NCI-H1092 (cell line): ENCODE measurements around the gene TMEM215.
"Not testable (repeated sequence)": the region's sequence is repeated elsewhere in the genome, so short reads cannot be mapped to it uniquely, and the experiment has no call there.

Source experiments
- DNase-seq: peaks from one replicate; lab custom pipeline; 2025; lab: John Stamatoyannopoulos, UW

TMEM215 gene, protein sequence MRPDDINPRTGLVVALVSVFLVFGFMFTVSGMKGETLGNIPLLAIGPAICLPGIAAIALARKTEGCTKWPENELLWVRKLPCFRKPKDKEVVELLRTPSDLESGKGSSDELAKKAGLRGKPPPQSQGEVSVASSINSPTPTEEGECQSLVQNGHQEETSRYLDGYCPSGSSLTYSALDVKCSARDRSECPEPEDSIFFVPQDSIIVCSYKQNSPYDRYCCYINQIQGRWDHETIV

DNA sequence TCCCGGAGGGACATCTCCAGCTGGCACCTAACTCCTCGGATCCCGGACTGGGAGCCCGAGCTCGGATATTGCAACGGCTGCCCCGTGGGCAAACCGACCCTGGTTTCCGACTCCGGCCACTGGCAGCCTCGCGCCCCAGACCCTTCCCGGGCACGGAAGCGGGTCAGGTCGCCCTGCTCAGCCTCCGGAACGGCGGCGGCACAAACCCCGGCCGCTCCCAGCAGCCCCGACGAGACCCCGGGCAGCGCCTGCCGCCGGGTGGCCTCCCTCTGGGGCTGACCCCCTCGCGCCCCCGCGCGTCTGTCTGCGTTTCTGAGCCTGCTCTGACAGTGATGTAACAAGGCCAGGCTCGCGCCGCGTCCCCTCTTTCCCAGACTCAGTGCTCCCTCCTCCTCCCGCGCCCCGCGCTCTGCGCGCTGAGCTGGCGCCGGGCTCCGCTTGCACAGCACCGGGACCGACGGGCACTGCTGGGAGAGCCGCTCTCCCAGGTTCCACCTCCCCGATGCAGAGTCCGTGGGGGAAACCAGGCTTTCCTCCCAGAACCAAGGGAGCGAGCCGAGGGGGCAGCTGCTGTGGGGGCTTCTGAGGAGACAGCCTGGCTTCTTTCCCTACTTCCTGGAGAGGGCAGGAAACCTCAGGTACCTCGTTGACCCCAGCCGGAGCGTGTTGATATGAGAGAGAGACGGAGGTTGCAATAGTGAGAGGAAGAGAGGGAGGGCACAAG is at the start of gene TMEM215:
Gene TMEM215 (plus strand): TSS at position 373 of the 724 bp plus-strand sequence. CDS start 644 bp downstream, outside the sequence.
- no peak for DNase-seq

DNA sequence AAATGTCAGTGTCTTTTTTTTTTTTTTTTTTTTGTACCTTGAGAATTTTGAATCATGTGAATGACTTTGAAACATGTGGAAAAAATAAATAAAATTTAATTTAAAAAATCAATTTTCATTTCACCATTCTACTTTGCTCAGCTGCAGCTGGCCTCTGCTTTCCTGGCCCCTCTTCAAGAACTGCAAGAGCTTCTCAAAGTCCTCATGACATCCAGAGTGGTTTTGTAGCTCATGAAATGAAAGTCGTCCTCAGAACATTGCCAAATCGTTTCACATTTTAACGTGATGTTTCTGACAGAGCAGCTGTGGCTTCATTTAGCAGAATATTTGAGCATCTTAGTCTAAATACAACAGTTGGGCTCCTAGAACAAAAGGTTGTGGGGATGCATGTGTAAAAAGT is 47.9 kb upstream of the TMEM215 start:
- DNase-seq = no peak

DNA sequence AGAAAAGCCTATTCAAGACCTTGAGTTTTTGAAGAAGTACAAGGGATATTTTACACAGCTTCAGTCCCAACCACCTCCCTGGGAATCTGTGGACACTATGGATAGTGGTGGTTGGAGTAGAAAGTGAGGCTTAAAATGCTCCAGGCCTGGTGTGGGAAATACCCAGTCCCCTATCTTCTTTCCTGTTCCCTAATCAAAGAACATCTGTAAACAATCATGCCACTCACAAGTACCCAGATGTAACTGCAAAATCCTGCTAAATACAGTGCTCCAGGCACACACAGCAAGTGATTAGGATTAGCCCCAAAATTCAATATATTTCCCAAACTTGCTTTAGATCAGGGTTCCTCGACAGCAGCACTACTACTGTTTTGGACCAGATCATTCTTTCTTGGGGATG is 46.0 kb upstream of the TMEM215 start:
- no peak for DNase-seq

DNA sequence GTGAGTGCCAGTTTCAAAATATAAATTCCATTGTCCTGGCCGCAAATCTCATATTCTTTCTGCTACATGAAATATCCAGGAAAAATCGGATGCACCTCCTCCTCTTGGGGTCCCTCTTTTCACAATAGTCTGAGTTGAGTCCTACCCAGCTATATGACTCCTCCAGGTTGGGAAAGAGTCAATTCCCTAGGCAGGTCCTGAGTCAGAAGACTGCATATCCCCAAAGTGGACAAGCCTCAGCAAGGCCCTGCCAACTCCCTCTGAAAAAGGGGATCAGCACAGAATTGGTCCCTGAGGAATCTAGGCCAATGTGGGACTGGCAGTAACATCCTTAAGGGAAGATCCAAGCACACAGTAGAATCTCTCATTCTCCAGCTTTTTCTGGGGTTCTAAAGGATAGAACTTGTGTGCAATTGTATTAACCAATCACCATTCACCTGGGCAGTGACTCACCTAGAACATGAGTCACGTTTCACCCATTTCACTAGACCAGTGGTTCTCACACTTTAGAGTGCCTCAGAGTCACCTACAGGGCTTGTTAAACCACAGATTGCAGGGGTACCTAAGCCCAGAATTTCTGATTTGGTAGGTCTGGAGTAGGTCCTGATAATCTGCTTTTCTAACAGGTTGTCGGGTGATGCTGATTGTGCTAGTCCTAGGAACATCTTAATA is 44.7 kb upstream of the TMEM215 start:
- DNase-seq = no peak

DNA sequence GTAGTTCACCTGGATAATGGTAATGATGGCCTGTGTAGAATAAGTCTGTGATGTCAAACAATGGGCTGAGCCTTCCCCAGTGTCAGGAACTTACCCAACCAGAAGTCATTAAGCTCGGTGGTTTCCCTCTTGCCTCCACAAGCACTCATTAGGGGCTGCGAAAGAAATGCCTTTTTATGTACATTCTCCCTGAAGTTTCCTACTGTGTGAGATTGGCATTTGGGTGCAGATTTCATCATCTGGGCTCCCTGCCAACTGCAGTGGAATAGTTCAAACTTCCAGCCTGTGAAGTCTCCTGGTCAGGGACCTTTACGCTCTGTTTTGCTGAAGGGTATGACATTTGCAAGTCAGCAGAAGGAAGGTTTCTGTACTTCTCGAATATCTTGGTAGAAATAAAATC is 41.6 kb upstream of the TMEM215 start:
- DNase-seq = no peak

DNA sequence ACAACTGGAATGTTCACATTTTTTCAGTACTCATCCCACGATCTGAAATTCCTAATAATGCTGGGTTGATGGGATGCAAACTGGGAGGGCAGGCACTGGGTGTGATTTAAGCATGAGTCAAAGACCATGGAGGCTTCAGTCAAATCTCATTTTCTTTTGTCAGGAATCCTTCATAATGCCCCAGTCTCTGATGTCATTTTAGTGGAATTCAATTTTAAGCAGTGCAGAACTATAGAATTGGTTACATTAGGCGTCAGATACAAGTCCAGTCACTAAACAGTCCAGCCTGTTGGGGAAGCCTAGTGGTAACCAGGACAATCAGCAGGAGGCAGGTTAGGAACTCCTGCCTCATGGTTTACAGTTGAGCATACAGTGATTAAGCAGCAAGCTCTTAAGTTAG is 41.0 kb upstream of the TMEM215 start:
- DNase-seq = no peak

DNA sequence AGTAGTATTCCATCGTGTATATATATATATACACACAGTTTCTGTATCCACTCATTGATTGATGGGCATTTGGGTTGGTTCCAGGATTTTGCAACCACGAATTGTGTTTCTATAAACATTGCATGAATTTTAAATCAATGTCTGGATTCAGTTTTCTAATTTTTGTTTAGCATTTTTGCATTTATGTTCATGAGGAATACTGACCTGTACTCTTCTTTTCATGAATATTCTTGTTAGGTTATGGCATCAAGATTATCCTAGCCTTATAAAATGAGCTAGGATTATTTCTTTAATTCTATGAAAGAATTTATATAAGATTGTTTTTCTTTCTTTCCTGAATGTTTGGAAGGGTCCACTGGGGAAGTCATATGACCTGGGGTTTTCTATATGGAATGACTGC is 35.3 kb upstream of the TMEM215 start:
- no peak for DNase-seq

DNA sequence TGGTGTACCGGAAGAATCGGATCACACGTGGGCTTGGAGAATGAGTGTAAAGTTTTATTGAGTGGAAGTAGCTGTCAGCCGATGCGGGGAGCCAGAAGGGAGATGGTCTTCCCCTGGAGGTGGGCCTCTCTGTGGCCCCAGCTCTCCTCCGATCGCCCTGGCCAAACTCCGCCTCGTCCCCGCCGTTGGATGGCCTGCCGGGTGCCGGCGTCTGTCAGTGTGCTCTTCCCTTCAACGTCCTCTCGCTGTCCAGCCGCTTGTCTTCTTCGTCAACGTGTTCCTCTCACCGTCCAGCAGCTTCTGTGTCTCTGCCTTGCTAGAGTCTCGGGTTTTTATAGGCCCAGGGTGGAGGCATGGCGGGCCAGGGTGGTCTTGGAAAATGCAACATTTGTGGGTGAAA is 27.6 kb upstream of the TMEM215 start:
- DNase-seq = no peak

DNA sequence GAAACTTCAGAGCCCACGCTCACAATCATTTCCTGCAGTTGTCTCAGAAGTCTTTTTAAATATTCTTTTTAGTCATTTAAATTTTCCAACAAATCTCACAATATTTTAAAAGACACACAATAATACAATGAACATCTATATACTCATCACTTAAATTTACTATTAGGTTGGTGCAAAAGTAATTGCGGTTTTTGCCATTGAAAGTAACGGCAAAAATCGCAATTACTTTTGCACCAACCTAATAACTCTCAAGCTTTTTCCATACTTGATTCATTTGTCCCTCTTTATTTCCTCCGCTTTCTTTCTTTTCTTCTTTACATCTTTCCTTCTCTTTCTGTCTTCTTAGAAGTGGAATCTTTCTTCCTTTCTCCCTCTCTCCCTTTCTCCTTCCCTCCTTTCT is 19.2 kb upstream of the TMEM215 start:
- DNase-seq = no peak

DNA sequence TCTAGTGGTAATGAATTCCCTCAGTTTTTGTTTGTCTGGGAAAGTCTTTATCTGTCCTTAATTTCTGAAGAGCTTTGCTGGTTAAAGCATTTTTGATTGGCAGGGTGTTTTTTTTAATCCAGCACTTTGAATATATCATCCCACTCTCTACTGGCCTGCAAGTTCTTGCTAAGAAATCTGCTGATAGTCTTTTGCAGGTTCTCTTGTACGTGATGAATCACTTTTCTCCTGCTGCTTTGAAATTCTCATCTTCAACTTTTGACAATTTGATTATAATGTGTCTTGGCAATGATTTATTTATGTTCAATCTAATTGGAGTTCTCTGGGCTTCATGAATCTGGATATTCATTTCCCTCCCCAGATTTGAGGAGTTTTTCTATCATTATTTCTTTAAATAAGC is 8.1 kb upstream of the TMEM215 start:
- DNase-seq = no peak

DNA sequence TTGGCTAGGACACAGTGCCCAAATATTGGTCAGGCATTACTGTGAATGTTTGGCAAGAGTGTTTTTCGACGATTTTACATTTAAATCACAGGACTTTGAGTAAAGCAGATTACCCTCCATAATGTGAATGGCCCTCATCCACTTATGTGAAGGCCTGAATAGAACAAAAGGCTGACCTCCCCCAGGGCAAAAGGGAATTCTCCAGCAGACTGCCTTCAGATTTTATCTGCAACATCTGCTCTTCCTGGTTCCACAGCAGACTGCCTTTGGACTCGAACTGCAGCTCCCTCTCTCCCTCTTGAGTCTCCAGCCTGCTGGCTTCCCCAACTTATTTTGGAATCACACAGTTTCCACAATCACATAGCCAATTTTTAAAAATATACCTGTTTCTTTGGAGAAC is 7.1 kb upstream of the TMEM215 start:
- DNase-seq = no peak

DNA sequence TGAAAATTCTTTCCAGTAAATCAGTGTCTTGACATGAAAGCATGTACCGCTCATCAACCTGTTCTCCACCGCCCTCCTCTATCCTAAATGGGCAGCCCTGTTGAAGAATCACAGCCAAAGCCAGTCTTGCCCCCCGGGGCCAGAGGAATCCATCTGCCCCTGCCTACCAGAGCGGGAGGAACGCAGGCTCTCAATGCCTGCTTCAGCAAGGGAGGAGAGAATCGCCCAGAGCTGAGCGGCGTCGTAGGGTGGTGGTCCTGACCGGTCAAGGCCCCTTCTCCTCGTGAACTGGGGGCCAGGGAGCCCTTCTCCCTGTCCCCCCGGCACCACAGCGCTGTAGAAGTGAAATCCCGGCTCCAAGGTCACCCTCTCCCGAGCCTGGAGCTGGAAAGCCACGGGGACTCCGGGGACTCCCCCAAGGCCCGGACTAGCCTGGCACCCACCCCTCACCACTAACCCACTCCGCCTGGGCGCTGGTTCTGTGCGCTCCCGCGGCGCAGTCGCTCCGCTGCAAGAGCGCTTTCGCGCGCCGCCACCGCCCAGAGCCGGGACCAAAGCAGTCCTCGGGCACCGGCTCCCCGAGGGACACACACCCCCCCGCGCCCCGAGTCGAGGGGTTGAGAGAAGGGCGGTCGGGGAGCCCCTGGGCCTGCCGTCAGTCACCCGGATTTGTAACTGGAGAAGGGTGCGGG is 718 bp upstream of the TMEM215 start:
- no peak for DNase-seq

DNA sequence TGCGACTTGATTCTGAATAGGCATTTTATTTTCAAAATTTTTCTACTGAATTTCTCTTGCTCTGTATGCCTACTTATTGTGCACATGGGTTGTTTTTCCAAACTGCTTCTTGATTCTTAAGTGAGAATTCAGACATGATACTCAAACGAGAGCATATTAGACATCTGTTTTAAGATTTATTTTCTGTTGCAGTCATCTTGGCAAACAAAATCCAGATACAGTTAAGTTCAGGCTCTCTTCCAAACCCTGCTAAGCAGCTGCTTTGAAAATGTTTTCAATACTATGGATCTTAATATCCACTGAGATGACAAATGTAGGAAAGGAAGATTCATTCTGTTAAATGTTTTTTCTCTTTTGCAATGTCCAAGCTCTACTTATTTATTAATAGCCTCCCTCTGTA is 4.5 kb downstream of the TMEM215 start:
- DNase-seq = no peak

DNA sequence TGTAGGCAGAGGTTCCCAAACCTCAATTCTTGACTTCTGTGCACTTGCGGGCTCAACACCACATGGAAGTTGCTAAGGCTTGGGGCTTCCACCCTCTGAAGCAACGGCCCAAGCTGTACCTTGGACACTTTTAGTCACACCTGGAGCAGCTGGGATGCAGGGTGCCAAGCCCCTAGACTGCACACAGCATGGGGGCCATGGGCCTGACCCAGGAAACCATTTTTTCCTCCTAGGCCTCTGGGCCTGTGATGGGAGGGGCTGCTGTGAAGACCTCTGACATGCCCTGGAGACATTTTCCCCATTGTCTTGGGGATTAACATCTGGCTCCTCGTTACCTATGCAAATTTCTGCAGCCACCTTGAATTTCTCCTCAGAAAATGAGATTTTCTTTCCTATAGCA is 12.7 kb downstream of the TMEM215 start:
- not testable (repeated sequence) for DNase-seq

DNA sequence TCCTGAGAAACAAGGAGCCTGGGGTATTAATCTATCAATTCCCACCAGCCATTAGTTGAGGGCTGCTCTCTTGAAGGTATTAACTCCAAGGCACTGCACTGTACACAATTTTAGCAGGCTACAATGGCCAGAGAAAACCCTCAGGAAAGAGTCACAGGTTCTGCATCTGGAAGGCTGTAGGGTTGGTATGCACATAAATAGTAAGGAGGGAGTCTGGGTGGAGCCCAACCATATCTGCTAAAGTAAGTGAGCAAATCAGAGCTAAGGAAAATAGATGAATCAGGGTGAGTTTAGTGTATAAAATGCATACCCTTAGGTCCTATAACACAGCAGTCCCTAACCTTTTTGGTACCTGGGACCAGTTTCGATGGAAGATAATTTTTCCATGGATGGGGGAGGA is 18.2 kb downstream of the TMEM215 start:
- DNase-seq = no peak

DNA sequence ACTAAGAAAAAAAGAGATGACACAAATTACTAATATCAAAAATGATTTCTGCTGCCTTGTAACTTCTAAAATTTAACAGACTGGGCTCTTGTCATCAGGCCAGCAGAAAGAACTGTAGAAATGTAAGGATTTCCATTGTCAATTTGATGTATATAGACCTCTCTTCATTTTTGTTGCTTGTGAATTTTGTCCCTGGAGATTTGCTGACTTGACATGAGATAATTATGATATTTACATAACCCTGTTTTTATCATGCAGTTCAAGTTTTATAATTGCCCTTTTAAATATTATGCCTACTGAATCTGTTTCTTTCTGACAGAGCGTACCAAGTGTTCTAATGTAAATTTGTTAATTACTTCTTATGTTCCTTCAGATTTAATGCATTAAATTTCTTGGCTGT is 23.9 kb downstream of the TMEM215 start:
- no peak for DNase-seq

DNA sequence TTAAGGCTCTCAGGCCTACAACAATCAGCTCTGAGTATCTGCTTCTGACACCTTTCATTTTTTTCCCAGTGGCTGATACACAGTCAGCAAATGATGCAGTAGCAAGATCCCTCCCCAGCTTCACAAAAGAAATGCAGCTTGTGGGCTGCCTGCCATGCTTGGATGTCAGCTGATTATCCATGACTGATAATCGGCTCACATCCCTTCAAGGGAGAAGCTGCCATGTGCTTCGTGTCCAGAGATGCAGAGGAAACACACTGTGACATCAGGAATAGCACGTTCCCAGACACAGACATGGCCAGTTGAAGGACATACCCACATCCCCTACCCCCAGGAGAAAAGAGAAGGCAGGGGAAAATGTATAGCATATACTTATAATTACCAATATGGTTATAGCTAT is 27.9 kb downstream of the TMEM215 start:
- DNase-seq = no peak

DNA sequence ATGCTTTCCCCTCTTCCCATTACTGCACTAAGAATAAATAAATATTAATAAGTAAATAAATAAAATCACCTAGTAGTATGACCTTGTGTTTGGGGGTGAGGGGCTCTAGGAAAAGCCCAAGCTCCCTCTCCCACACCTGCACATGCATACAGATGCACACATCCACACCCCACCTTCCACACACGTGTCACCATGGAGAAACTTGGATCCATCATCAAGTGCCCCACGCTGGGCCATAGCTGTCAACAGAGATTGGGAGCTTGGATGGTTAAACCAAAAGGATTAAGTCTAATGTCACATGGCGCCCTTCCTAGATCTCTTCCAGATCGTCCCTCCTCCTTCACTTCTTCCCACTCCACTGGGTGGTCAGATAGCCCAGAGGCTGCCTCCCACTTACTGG is 37.0 kb downstream of the TMEM215 start:
- no peak for DNase-seq

DNA sequence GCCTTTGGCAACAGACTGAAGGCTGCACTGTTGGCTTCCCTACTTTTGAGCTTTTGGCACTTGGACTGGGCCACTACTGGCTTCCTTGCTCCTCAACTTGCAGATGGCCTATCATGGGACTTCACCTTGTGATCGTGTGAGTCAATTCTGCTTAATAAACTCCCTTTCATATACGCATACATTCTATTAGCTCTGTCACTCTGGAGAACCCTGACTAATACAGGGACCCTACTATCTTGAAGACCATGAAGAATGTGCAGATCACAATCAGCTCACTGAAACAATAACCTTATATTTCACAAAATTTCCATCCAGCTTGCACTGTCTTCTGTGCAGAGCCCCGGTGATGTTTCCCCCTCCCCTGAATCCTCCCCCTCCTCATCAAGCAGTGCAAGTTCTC is 39.8 kb downstream of the TMEM215 start:
- DNase-seq = no peak

DNA sequence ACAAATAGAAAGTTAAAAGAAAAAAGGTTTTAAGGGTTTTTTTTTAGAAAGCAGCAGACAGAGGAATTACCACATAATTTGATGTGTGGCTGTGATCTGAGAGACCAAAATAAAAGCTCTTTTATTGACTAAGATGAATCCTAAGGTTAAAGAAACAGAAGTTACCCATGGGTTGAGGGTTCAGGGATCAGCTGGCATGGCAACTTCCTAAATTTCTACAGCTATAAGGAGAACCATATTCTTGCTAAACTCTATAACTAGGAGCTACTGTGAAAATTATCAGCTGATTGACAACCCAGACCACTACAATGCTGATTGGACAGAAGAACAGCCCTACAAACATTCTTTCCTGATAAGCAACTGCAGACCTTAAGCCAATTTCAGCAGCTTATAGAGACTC is 40.2 kb downstream of the TMEM215 start:
- DNase-seq = no peak

DNA sequence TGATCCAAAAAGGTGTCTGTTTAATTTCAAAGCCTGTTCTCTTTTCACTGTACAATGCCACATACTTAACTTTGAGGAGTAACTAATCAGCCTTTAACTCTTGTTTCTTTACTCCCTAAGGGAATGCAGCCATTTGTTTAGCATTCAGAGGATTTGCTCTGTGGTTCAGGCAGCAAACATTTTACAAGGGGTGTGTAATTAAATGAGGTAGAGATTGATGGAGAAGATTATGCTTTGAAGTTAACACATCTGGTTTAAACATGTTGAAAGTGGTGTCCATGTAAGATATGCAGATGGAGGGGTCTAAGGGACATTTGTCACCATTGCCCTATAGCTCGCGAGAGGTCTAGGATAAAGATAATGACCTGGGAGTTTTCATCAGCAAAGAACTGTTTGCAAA is 41.9 kb downstream of the TMEM215 start:
- DNase-seq = no peak

DNA sequence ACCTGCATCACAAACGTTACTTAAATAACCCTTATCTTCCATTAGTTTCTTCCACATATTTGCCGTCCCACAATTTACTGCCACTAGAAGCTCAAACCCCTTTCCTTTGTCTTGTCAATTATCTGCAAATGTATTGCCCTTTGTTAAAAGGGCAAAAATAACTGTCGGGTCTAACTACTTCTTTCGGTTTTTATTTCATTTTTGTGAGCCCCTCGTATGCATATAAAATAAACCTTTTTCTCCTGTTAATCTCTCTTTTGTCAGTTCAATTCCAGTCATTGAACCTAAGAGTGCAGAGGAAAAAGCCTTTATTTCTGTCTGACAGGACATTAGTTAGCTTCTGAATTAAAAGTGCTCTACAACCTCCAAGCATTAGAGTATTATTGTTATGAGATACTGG is 45.5 kb downstream of the TMEM215 start:
- no peak for DNase-seq

DNA sequence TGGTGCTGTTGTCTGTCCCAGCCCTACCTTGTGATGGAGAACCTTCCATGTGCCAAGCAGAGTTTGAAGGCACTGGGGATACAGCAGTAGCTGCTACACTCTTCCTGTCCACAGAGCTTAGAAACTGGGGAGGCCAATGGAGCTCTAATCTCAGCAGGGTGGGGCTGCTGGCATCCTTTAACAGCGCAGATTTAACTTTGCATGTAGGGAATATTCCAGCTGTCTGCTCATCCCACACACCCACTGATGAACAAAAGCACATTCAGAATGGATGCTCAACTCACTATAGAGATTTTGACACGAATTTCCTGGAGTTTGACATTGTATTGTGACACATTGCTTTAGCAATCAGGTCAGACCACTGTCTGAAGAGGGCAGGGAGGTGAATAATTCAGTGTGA is 49.0 kb downstream of the TMEM215 start:
- no peak for DNase-seq
